Measurements from ENCODE around the gene TCF7L2. TPM values are rescaled to one million over a fixed set of nuclear protein-coding genes. Genes with fewer than 3 reads are reported as not detected.

TCF7L2 gene
- total RNA-seq, 1 donor from 2014 or later: 1.9 TPM

DNA sequence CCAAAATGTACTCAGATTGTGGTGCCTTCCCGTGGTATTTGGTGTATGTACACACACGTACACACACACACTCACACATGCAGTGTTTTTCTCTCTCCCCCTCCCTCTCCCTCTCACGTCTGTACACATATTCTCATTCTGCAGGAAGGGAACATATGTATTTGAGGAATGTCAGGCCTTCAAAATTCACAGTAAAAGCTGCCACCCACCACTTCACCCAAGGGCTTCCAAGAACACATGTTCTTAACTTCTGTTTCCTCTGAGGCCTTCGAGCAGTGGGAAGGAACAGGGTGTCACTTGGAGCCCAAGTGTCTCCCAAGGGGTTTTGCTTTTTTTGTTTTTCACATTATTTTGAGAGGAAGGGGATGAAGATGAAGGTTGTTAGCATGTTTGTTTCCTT, 198.9 kb downstream of the TCF7L2 start:
- DNase-seq: peak; percentile 17

- DNase-seq: no peak
Measured at GRCh38 chr10:113149626-113150025, 199.6 kb downstream of the TCF7L2 start.

DNA sequence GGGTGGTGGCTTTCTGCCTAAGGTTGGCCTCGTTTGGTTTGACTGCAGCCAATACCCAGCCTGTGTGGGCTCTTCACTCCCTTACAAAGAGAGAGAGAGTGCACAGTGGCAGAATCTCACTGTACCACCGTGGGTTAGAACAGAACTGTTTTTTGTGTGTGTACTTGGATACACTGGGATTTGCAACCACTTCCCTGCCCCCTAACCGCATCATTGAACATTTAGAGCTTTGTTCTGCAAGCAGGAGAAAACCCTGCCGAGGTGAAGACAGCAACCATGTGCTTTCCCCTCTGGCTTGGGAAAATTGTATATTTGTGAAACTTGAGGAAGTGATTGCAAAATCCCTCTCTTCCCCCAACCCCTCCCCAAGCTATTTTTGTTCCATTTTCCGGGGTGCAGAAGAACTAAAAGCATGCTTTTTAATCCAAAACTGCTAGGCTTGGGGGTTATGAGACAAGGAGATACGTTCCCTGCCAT, 201.2 kb downstream of the TCF7L2 start:
- DNase-seq: no peak

DNA sequence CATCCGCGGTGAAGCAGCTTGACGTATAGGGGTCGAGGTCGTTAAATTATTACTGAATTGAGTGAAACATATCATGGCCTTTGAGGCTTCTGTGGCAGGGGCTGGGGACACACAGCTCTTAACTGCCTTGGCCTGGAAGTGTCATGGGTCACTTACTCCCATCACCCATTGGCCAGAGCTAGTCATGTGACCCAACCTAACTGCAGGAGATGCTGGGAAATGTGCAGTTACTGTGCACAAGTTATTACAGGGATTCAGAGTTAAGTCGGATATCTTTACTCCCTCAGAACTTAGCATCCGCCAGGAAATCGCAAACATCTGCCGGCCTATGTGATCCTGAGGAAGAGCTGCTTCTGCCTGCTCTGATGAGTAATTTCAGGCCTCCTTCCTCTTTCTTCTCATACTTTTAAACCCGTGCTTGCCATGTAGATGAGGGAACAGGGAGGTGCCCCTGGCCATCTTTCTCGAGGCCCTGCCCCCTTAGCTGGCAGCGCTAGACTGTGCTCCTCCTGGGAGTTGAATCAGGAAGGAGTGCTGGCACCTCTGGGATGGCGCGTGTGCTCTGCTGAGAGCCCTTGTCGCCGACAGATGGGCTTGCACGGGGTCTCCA, 203.6 kb downstream of the TCF7L2 start:
- DNase-seq: no peak

GRCh38 chr10:113157441-113157840, 207.4 kb downstream of the TCF7L2 start:
- no peak for DNase-seq

GRCh38 chr10:113158183-113158582, 208.1 kb downstream of the TCF7L2 start:
- DNase-seq: no peak

- DNase-seq: no peak
Measured at GRCh38 chr10:113159563-113159962, 209.5 kb downstream of the TCF7L2 start.

DNA sequence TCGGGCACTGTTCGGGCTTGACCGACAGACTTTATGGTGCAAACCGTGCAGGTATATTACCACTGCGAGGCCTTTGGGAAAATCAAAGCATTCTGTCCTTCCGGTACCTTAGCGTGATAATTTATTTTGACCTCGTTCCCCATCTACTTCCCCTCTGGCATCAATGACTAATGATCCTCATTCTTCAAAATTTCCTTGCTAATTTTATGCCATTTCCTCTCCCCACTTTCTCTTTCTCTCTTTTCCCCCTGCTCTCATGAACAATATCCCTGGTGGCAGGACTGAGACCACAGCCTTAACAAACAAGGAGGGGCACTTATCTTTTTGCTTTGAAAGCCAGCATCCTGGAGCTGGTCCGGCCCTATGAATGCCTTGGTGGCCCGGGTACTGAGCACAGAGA, 210.6 kb downstream of the TCF7L2 start:
- no peak for DNase-seq

GRCh38 chr10:113161066-113161465, 211.0 kb downstream of the TCF7L2 start:
- DNase-seq: no peak

GRCh38 chr10:113162960-113163359, 212.9 kb downstream of the TCF7L2 start:
- no peak for DNase-seq

GRCh38 chr10:113165673-113166072, 215.6 kb downstream of the TCF7L2 start:
- DNase-seq: no peak

DNA sequence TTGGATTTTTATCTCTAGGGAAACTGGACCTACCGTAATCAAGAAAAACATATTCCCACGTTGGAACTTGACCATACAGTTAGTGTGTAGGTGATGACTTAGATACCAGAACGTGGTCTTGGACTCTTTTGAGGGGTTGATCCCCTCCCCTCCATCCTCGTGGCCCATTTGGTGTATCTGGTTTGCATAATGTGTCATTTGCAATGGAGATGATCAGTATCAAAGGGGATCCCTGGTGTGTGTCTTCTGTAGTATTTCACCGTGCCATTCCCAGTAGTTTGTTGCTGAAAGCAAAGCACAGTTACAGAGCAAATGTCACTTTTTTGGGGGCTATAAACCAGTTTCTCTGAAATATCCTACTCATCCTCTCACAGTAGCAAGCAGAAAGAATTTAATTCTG, 217.7 kb downstream of the TCF7L2 start:
- DNase-seq: no peak

GRCh38 chr10:113168584-113168983, 218.5 kb downstream of the TCF7L2 start:
- no peak for DNase-seq

- no peak for DNase-seq
Measured at GRCh38 chr10:113169111-113169510, 219.1 kb downstream of the TCF7L2 start.

GRCh38 chr10:113169853-113170460, 219.9 kb downstream of the TCF7L2 start:
- no peak for DNase-seq

GRCh38 chr10:113171662-113172061, 221.6 kb downstream of the TCF7L2 start:
- DNase-seq: no peak

GRCh38 chr10:113175176-113175575, 225.1 kb downstream of the TCF7L2 start:
- DNase-seq: no peak

DNA sequence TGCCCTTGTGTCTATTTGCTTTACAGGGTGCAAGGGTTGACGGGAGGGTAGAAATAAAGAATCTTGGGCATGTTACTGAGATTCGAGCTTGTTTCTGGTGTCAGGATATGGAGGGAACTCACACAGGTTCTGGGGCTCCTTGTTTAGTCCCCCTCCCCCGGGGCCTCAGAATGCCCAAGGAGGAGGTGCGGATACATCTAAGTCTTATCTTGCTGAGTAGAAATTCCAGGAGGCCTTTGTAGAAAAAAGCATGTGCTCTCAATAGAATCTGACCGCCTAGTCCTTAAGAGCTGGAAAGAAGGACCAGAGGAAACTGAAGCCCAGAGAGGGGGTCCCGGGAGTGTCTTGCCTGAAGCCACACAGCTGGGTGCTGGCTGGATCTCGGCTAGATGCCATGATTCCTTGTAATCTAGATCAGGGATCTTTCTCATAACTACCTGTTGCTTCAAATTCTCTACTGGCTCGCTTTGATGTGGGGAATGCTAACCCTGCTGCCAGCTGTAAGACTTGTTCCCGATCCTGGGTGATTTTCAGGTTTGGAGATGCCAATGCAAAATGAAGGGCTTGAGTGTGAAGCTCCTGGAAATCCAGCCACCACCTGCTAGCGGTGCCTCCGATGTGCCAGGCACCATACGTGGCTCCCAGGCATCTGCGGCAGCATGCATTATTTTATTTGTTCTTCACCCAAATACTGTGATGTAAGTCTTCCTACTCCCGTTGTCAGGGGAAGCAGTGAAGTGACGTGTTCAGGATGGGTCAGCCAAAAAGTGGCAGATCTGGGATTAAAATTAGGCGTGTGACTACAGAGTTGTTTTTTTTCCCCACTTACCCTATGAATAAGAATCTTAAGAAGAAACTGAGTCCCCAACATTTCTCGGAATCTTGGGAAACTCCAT, 226.0 kb downstream of the TCF7L2 start:
- DNase-seq: peak; percentile 37

- no peak for DNase-seq
Measured at GRCh38 chr10:113176652-113177155, 226.7 kb downstream of the TCF7L2 start.

GRCh38 chr10:113177156-113177935, 227.3 kb downstream of the TCF7L2 start:
- no peak for DNase-seq

DNA sequence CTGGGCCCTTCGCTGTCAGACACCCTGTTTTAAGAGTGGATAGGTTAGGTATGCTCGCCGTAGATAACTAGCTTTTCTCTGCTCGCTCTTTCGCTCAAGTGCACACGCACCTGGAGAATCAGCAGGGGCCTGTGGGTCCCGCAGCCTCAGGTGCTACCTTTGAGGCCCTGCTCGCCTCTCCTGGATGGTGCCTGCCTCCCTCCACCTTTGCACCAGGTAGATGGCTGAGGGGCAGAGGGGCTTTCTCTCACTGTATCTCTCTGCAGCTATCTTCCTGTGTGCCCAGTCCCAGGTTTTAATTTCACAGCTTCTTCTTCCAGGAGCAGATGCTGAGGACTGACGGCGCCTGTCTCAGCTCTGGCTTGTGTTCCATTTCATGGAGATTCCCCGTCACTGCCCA, 227.9 kb downstream of the TCF7L2 start:
- DNase-seq: no peak

DNA sequence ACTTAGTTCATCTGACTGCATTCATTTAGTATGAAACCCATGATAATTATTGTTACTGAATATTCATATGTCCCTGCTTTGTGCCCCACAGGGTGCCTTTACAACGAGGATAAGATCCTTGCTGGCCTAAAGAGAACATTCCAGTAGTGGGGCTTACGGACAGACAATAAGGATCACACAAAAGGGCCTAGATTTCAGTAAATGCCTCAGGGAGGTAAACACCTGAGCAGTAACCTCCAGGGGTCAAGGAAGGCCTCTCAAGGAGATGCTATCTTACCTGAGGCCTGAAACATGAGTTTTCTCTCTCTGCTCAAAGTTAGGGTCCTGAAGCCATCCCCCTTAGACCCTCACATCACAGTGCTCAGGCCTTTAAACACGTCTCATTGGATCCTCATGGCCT, 228.7 kb downstream of the TCF7L2 start:
- no peak for DNase-seq
